Keratinocyte (primary cell): Measurements from ENCODE around the gene NUCKS1. TPM values are rescaled to one million over a fixed set of nuclear protein-coding genes. Genes with fewer than 3 reads are reported as not detected.

ENCODE experiments used
- DNase-seq: peaks from one replicate; pipeline ENCODE4 v3.0.0-alpha.2; 2011; ENCODE audit warnings: low read depth, missing footprints, low spot score
- FAIRE-seq: peaks from 2 replicates; lab custom pipeline; 2011; peaks lifted over from hg19 to GRCh38; lab: Jason Lieb, UNC
- H2AFZ ChIP-seq: 2 replicates; pipeline ENCODE4 v1.6.0; 2012; ENCODE audit warnings: low read length, control low read depth, inconsistent platforms; ENCODE audit not compliant: control insufficient read depth
- H3K27ac ChIP-seq: 2 replicates; pipeline ENCODE4 v1.5.1; 2011; ENCODE audit warnings: low read length; ENCODE audit not compliant: control insufficient read depth, insufficient read depth
- H3K27me3 ChIP-seq: 3 replicates; pipeline ENCODE4 v1.6.0; 2011; ENCODE audit warnings: low read length; ENCODE audit not compliant: control insufficient read depth, insufficient read depth; ENCODE audit errors: extremely low read depth
- H3K36me3 ChIP-seq, 2 experiments: 2 replicates in 1 of 2; 3 replicates in 1 of 2; pipeline ENCODE4 v1.5.1; 2011; ENCODE audit warnings: low read length in 2 of 2, mild to moderate bottlenecking in 1 of 2; ENCODE audit not compliant: control insufficient read depth in 2 of 2, insufficient read depth in 2 of 2; ENCODE audit errors: extremely low read depth in 1 of 2
- H3K4me1 ChIP-seq: 3 replicates; pipeline ENCODE4 v1.5.1; 2011; ENCODE audit warnings: low read length; ENCODE audit not compliant: control insufficient read depth, insufficient read depth; ENCODE audit errors: extremely low read depth
- H3K4me2 ChIP-seq: 3 replicates; pipeline ENCODE4 v1.6.0; 2011; ENCODE audit warnings: low read depth, low read length; ENCODE audit not compliant: control insufficient read depth, insufficient read depth; ENCODE audit errors: extremely low read depth
- H3K4me3 ChIP-seq, 3 experiments: fragments of 200-600 bp in 1 of 3; sonication (generic) in 1 of 3; 2 replicates in 2 of 3; 3 replicates in 1 of 3; pipeline ENCODE4 v1.5.1; 2011 to 2016; ENCODE audit warnings: low read length in 3 of 3, mild to moderate bottlenecking in 3 of 3, control low read depth in 2 of 3, inconsistent platforms in 1 of 3, low read depth in 1 of 3, mixed read lengths in 1 of 3, mixed run types in 1 of 3, moderate library complexity in 1 of 3; ENCODE audit not compliant: control insufficient read depth in 2 of 3, insufficient read depth in 2 of 3; ENCODE audit errors: extremely low read depth in 1 of 3
- H3K79me2 ChIP-seq: 2 replicates; pipeline ENCODE4 v1.6.0; 2012; ENCODE audit warnings: low read length; ENCODE audit not compliant: control insufficient read depth, insufficient read depth
- H3K9ac ChIP-seq: 3 replicates; pipeline ENCODE4 v1.6.0; 2011; ENCODE audit warnings: low read length; ENCODE audit not compliant: control insufficient read depth, insufficient read depth; ENCODE audit errors: extremely low read depth
- H3K9me1 ChIP-seq: 3 replicates; pipeline ENCODE4 v1.6.0; 2011; ENCODE audit warnings: low read length; ENCODE audit not compliant: control insufficient read depth, insufficient read depth; ENCODE audit errors: extremely low read depth
- H3K9me3 ChIP-seq: 2 replicates; pipeline ENCODE4 v1.5.1; 2012; ENCODE audit warnings: low read depth, low read length; ENCODE audit not compliant: control insufficient read depth
- H4K20me1 ChIP-seq: 3 replicates; pipeline ENCODE4 v1.6.0; 2011; ENCODE audit warnings: low read length; ENCODE audit not compliant: control insufficient read depth, insufficient read depth; ENCODE audit errors: extremely low read depth
- CTCF ChIP-seq, 3 experiments: IDR thresholded peaks in 1 of 3; conservative IDR thresholded peaks in 1 of 3; optimal IDR thresholded peaks in 1 of 3; 2 replicates in 2 of 3; 3 replicates in 1 of 3; pipeline versions ENCODE3 to v1.5.1; 2011; ENCODE audit warnings: low read length in 3 of 3, mild to moderate bottlenecking in 3 of 3, moderate library complexity in 2 of 3, control low read depth in 1 of 3, inconsistent platforms in 1 of 3; ENCODE audit not compliant: insufficient read depth in 2 of 3; ENCODE audit errors: extremely low read depth in 1 of 3
- EZH2 ChIP-seq: IDR thresholded peaks from one replicate; pipeline ENCODE4 v1.6.1; 2012; ENCODE audit warnings: inconsistent platforms, mild to moderate bottlenecking, low read length, moderate library complexity
- dilution Hi-C: fragments of 300-500 bp; cut with MboI; formaldehyde crosslinking; loops from one replicate; pipeline ENCODE4 v1.7.0; 2020; ENCODE audit warnings: low sequenced_read_pairs; ENCODE audit not compliant: extremely low pct_ligation_motif_present
- polyA plus RNA-seq, 5 experiments: library from polyadenylated mRNA; depleted of rRNA in 3 of 5; stranded (reverse) in 3 of 5; stranded (forward) in 1 of 5; unstranded in 1 of 5; fragments of >200 nt; gene quantifications; 1 replicate in 1 of 5; 2 replicates in 3 of 5; 3 replicates in 1 of 5; pipeline versions ENCODE4 v1.2.1 to v1.2.3, GENCODE V29; 2011 to 2012; ENCODE audit warnings: missing spikeins in 2 of 5, low read depth in 1 of 5, low replicate concordance in 1 of 5

The NUCKS1 gene
- polyA plus RNA-seq, 1 donor (not counting 4 experiments of a cell fraction or from before 2014, with no cell fraction given) = 71.6 TPM

DNA sequence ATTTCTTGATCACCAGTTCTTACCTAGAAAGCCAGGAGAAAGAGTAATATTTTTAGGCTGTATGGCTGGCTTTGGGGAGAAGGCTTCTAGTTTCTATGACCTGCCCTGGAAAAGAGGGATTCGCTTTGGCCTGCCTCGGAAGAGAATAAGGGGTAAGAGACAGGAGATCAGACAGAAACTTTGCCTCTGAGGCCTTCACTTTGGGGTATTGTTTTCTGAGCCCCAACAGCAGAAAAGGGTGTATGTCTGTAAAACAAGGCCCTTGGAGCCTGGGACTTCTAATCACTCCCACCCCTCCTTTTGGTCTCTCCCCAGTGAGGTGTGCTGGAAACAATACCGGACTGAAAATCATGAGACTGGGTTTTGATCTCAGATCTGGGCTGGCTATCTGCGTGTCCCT lies 74.7 kb downstream of the NUCKS1 start:
- FAIRE-seq (no peak), DNase-seq (no peak)
- no peak overlapping the region for H3K27ac ChIP-seq
- H3K9ac ChIP-seq = no peak overlapping the region
- no peak overlapping the region for H2AFZ ChIP-seq
- no peaks in the 10 kb centered on the region for H3K27me3 ChIP-seq
- no peak overlapping the region for H3K4me2 ChIP-seq
- H3K4me3 ChIP-seq = no peak overlapping the region
- H3K9me1 ChIP-seq = no peaks in the 10 kb centered on the region
- peaks cover 15% of the 10 kb centered on the region for H3K4me1 ChIP-seq
- peaks cover 0 to 2% of the 10 kb centered on the region in 2 experiments for H3K36me3 ChIP-seq
- H4K20me1 ChIP-seq = no peaks in the 10 kb centered on the region
- TF ChIP-seq CTCF (optimal IDR thresholded peaks at IDR 0.05 in 1 of 3, IDR thresholded peaks at IDR 0.05 in 1 of 3, conservative IDR thresholded peaks at IDR 0.05 in 1 of 3; ENCODE audit: extremely low read depth in 1 of 3, insufficient read depth in 2 of 3, low read length in 3 of 3) (no peak), EZH2 (no peak)
- H3K9me3 ChIP-seq = no peaks in the 10 kb centered on the region
- peaks cover 4% of the 10 kb centered on the region for H3K79me2 ChIP-seq
- dilution Hi-C loops = no loop called here

- Histone ChIP-seq H3K9ac (no peak overlapping the region), H2AFZ (no peak overlapping the region), H4K20me1 (no peaks in the 10 kb centered on the region), H3K36me3 (peaks cover 0 to 2% of the 10 kb centered on the region in 2 experiments), H3K9me1 (no peaks in the 10 kb centered on the region), H3K79me2 (no peaks in the 10 kb centered on the region), H3K27me3 (no peaks in the 10 kb centered on the region), H3K27ac (no peak overlapping the region), H3K4me1 (peaks cover 14% of the 10 kb centered on the region), H3K4me2 (no peak overlapping the region), H3K9me3 (no peaks in the 10 kb centered on the region), H3K4me3 (no peak overlapping the region)
- FAIRE-seq (no peak), DNase-seq (no peak)
- dilution Hi-C loops = no loop called here
- TF ChIP-seq EZH2 (no peak), CTCF (optimal IDR thresholded peaks at IDR 0.05 in 1 of 3, IDR thresholded peaks at IDR 0.05 in 1 of 3, conservative IDR thresholded peaks at IDR 0.05 in 1 of 3; ENCODE audit: extremely low read depth in 1 of 3, insufficient read depth in 2 of 3, low read length in 3 of 3) (no peak)
Measured at GRCh38 chr1:205672970-205673369, 77.0 kb downstream of the NUCKS1 start.
